Sigmoid colon (tissue), 7 donors: ENCODE results near the gene PCDH15. TPM values are rescaled to one million over a fixed set of nuclear protein-coding genes. Genes with fewer than 3 reads are reported as not detected.

ENCODE experiments used
- DNase-seq: peaks from one replicate; pipeline ENCODE4 v3.0.0-alpha.2; 2019
- H3K27ac ChIP-seq, 4 donors: fragments of 200-600 bp; sonication (generic); one replicate each; pipeline ENCODE4 v1.5.1; 2016 to 2019; ENCODE audit warnings: mild to moderate bottlenecking in 1 of 4
- H3K27me3 ChIP-seq, 3 donors: fragments of 200-600 bp; sonication (generic); one replicate each; pipeline ENCODE4 v1.5.1; 2019; ENCODE audit warnings: mild to moderate bottlenecking in 1 of 3
- H3K36me3 ChIP-seq, 4 donors: fragments of 200-600 bp; sonication (generic); one replicate each; pipeline ENCODE4 v1.5.1; 2016 to 2019
- H3K4me1 ChIP-seq, 4 donors: fragments of 200-600 bp; sonication (generic); one replicate each; pipeline ENCODE4 v1.5.1; 2017 to 2019
- H3K4me3 ChIP-seq, 4 donors: fragments of 200-600 bp; sonication (generic); one replicate each; pipeline ENCODE4 v1.5.1; 2017 to 2019; ENCODE audit warnings: mild to moderate bottlenecking in 2 of 4, moderate library complexity in 1 of 4
- H3K9me3 ChIP-seq, 4 donors: fragments of 200-600 bp in 3 of 4; sonication (generic) in 3 of 4; one replicate each; pipeline versions ENCODE4 v1.5.1 to v1.6.1; 2013 to 2019
- CTCF ChIP-seq, 4 experiments: fragments of 450-650 bp in 3 of 4; fragments of 200-600 bp in 1 of 4; IDR thresholded peaks; one replicate each; pipeline ENCODE4 v1.5.1; 2016 to 2019; ENCODE audit warnings: antibody characterized with exemption in 4 of 4, mild to moderate bottlenecking in 3 of 4, moderate library complexity in 2 of 4
- EP300 ChIP-seq, 4 donors: sonication (generic); formaldehyde crosslinking; IDR thresholded peaks; one replicate each; pipeline ENCODE4 v1.6.1; 2017; ENCODE audit warnings: antibody characterized with exemption in 4 of 4
- POLR2A ChIP-seq, 2 donors: fragments of 450-650 bp; IDR thresholded peaks; one replicate each; pipeline ENCODE4 v1.6.1; 2016; ENCODE audit warnings: antibody characterized with exemption in 2 of 2, mild to moderate bottlenecking in 2 of 2, moderate library complexity in 2 of 2
- POLR2AphosphoS5 ChIP-seq, 4 donors: sonication (generic); formaldehyde crosslinking; IDR thresholded peaks; one replicate each; pipeline ENCODE4 v1.6.1; 2017; ENCODE audit warnings: antibody characterized with exemption in 4 of 4
- WGBS, 2 donors: extraction: QIAGEN DNeasy Blood & Tissue Kit; methylation state at CpG; one replicate each; pipeline ENCODE4 v1.1.7; 2013; 5-methylcytosine and 5-hydroxymethylcytosine counted together
- intact Hi-C: fragments of 100-400 bp; cut with DNase I; formaldehyde crosslinking; loops from one replicate; pipeline ENCODE4 v1.15.1; 2023
- polyA plus RNA-seq, 3 donors: library from polyadenylated mRNA; stranded (reverse); fragments of 200-250 nt; gene quantifications; one replicate each; pipeline ENCODE4 v1.2.3, GENCODE V29; 2013
- total RNA-seq, 4 donors: library from RNA; depleted of rRNA; stranded (reverse); fragments of >200 nt; gene quantifications; one replicate each; pipeline ENCODE4 v1.1.0, GENCODE V29; 2016
- donor health status: healthy with polysubstance abuse.
- donor health status: Bipolar disorder and iron deficiency.
- donor health status: healthy.

The PCDH15 gene
- total RNA-seq (under 1 TPM; 0.14 to 0.71 (median 0.36) TPM), polyA plus RNA-seq (under 1 TPM in 1 of 3 donors, not detected in 2; 0.15 TPM)

GRCh38 chr10:54800741-54801421 is at the start of gene PCDH15:
Gene PCDH15, minus strand, starts transcription at chr10:54801231. Its CDS starts 136,969 bp downstream, at chr10:54664262.
- Histone ChIP-seq H3K9me3 (no peaks in the 10 kb centered on the region), H3K27me3 (no peaks in the 10 kb centered on the region), H3K4me1 (no peaks in the 10 kb centered on the region), H3K36me3 (no peaks in the 10 kb centered on the region), H3K27ac (no peak within 1 kb of the TSS), H3K4me3 (no peak within 1 kb of the TSS)
- TF ChIP-seq CTCF (IDR thresholded peaks at IDR 0.05) (no peak), POLR2AphosphoS5 (IDR thresholded peaks at IDR 0.05) (no peak), EP300 (IDR thresholded peaks at IDR 0.05) (no peak), POLR2A (IDR thresholded peaks at IDR 0.05) (no peak)
- no peak for DNase-seq
- intact Hi-C loops, result no loop called here
- WGBS, 2 donors, result 22 to 29% methylated on average over 10 of the region's 10 CpGs

- intact Hi-C loops, result no loop called here
- no peaks in the 10 kb centered on the region for H3K36me3 ChIP-seq
- no peak for DNase-seq
- no peak overlapping the region for H3K4me3 ChIP-seq
- TF ChIP-seq POLR2AphosphoS5 (IDR thresholded peaks at IDR 0.05) (no peak), POLR2A (IDR thresholded peaks at IDR 0.05) (no peak), CTCF (IDR thresholded peaks at IDR 0.05) (no peak), EP300 (IDR thresholded peaks at IDR 0.05) (no peak)
- no peak overlapping the region for H3K27ac ChIP-seq
- no peaks in the 10 kb centered on the region for H3K27me3 ChIP-seq
- no peaks in the 10 kb centered on the region for H3K4me1 ChIP-seq
- no peaks in the 10 kb centered on the region for H3K9me3 ChIP-seq
Observed at GRCh38 chr10:54843932-54844331, 42.9 kb upstream of the PCDH15 start.

- no peaks in the 10 kb centered on the region for H3K36me3 ChIP-seq
- H3K4me3 ChIP-seq, result no peak overlapping the region
- no peak overlapping the region for H3K27ac ChIP-seq
- TF ChIP-seq POLR2AphosphoS5 (IDR thresholded peaks at IDR 0.05) (no peak), CTCF (IDR thresholded peaks at IDR 0.05) (no peak), EP300 (IDR thresholded peaks at IDR 0.05) (no peak), POLR2A (IDR thresholded peaks at IDR 0.05) (no peak)
- no peak for DNase-seq
- H3K9me3 ChIP-seq, result no peaks in the 10 kb centered on the region
- no peaks in the 10 kb centered on the region for H3K4me1 ChIP-seq
- no peaks in the 10 kb centered on the region for H3K27me3 ChIP-seq
- WGBS, 2 donors, result 53 to 66% methylated on average over 5 of the region's 5 CpGs
- intact Hi-C loops, result no loop called here
Observed at GRCh38 chr10:54843085-54843646, 42.1 kb upstream of the PCDH15 start.

DNA sequence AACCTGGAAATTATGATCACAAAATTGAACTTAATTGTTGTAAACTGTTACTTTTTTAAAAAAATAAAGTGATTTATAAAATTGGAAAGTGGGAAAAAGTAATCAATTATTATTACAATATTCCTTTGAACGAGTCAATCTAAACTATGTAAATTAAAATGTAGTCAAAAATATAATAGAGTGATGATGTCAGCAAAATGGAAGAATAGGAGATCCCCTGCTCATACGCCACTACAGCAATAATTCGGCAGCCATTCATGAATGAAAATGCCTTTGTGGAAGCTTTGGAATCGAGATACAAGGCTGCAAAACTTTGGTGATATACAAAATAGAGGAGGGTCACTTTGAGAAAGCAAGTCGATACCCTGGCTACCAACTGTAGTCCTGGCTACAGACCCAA is 36.4 kb upstream of the PCDH15 start:
- no peaks in the 10 kb centered on the region for H3K36me3 ChIP-seq
- 76 to 85% methylated on average over 5 of the region's 5 CpGs for WGBS, 2 donors
- no peaks in the 10 kb centered on the region for H3K4me1 ChIP-seq
- intact Hi-C loops, result no loop called here
- H3K27ac ChIP-seq, result no peak overlapping the region
- no peaks in the 10 kb centered on the region for H3K27me3 ChIP-seq
- no peak overlapping the region for H3K4me3 ChIP-seq
- H3K9me3 ChIP-seq, result no peaks in the 10 kb centered on the region
- DNase-seq, result no peak
- no peak for TF ChIP-seq POLR2AphosphoS5 (IDR thresholded peaks at IDR 0.05)
- no peak for TF ChIP-seq EP300 (IDR thresholded peaks at IDR 0.05)
- no peak for TF ChIP-seq CTCF (IDR thresholded peaks at IDR 0.05)
- TF ChIP-seq POLR2A (IDR thresholded peaks at IDR 0.05), result no peak
